Measurements from ENCODE around the gene LY6G6F.

GRCh38 chr6:31741815-31742214 lies 35.1 kb downstream of the LY6G6F start:
- TF ChIP-seq EZH2phosphoT487 (IDR thresholded peaks at IDR 0.05; ENCODE audit: insufficient read depth, low read depth) (no peak), EZH2 (IDR thresholded peaks at IDR 0.05; ENCODE audit: insufficient read depth, poor library complexity, severe bottlenecking) (no peak)
